ENCODE measurements around the gene PARP14.
"Not testable (repeated sequence)": the region's sequence is repeated elsewhere in the genome, so short reads cannot be mapped to it uniquely, and the experiment has no call there.

The PARP14 gene

GRCh38 chr3:122678506-122678905 is 2.1 kb upstream of the PARP14 start:
- no peak for TF ChIP-seq CTCF (IDR thresholded peaks at IDR 0.05; ENCODE audit: extremely low read depth, insufficient read depth, missing control alignments)
- in situ Hi-C loops (cut with MboI; ENCODE audit: low pct_unique_long_range_greater_than_20kb, low sequenced_read_pairs, unreplicated experiment), result loop anchor here (5.0 kb wide), 1 partner anchor 121 kb away; no protein-coding TSS in a partner anchor
- no peak for DNase-seq (ENCODE audit: low spot score)

- in situ Hi-C loops (cut with MboI; ENCODE audit: low pct_unique_long_range_greater_than_20kb, low sequenced_read_pairs, unreplicated experiment), result loop anchor here (5.0 kb wide), 1 partner anchor 122 kb away; no protein-coding TSS in a partner anchor
- TF ChIP-seq CTCF (IDR thresholded peaks at IDR 0.05; ENCODE audit: extremely low read depth, insufficient read depth, missing control alignments), result peak; percentile 89
- DNase-seq (ENCODE audit: low spot score), result peak; percentile 57
Measured at GRCh38 chr3:122679085-122679881, 1.4 kb upstream of the PARP14 start.

GRCh38 chr3:122679882-122680474 is 661 bp upstream of the PARP14 start:
- TF ChIP-seq CTCF (IDR thresholded peaks at IDR 0.05; ENCODE audit: extremely low read depth, insufficient read depth, missing control alignments), result no peak
- in situ Hi-C loops (cut with MboI; ENCODE audit: low pct_unique_long_range_greater_than_20kb, low sequenced_read_pairs, unreplicated experiment), result loop anchor here (5.0 kb wide), 1 partner anchor 123 kb away; no protein-coding TSS in a partner anchor
- DNase-seq (ENCODE audit: low spot score), result no peak

GRCh38 chr3:122681284-122681973 is 790 bp downstream of the PARP14 start:
- in situ Hi-C loops (cut with MboI; ENCODE audit: low pct_unique_long_range_greater_than_20kb, low sequenced_read_pairs, unreplicated experiment), result no loop called here
- no peak for TF ChIP-seq CTCF (IDR thresholded peaks at IDR 0.05; ENCODE audit: extremely low read depth, insufficient read depth, missing control alignments)
- DNase-seq (ENCODE audit: low spot score), result no peak

- in situ Hi-C loops (cut with MboI; ENCODE audit: low pct_unique_long_range_greater_than_20kb, low sequenced_read_pairs, unreplicated experiment), result no loop called here
- DNase-seq (ENCODE audit: low spot score), result no peak
- TF ChIP-seq CTCF (IDR thresholded peaks at IDR 0.05; ENCODE audit: extremely low read depth, insufficient read depth, missing control alignments), result no peak
Measured at GRCh38 chr3:122681974-122682409, 1.4 kb downstream of the PARP14 start.

GRCh38 chr3:122682778-122683411 is 2.3 kb downstream of the PARP14 start:
- DNase-seq (ENCODE audit: low spot score); in situ Hi-C loops (cut with MboI; ENCODE audit: low pct_unique_long_range_greater_than_20kb, low sequenced_read_pairs, unreplicated experiment): not testable (repeated sequence)

Data from GM13977 (cell line).